ENCODE results near the gene PIK3R4.

The PIK3R4 gene

DNA sequence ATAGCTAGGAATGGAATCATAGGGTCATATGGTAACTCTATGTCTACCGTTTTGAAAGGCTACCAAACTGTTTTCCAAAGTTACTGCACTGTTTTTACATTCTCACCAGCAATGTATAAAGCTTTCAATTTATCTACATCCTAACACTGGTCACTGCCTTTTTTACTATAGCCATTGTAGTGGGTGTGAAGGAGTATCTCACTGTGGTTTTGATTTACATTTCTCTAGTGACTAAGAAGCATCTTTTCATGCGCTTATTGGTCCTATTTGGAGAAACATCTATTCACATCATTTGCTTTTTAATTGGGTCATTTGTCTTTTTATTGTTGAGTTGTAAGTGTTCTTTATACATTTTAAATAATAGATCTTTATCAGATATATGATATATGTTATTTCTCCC, 53.3 kb downstream of the PIK3R4 start:
- no peak overlapping the region for H3K9ac ChIP-seq
- TF ChIP-seq, protein P1, sequence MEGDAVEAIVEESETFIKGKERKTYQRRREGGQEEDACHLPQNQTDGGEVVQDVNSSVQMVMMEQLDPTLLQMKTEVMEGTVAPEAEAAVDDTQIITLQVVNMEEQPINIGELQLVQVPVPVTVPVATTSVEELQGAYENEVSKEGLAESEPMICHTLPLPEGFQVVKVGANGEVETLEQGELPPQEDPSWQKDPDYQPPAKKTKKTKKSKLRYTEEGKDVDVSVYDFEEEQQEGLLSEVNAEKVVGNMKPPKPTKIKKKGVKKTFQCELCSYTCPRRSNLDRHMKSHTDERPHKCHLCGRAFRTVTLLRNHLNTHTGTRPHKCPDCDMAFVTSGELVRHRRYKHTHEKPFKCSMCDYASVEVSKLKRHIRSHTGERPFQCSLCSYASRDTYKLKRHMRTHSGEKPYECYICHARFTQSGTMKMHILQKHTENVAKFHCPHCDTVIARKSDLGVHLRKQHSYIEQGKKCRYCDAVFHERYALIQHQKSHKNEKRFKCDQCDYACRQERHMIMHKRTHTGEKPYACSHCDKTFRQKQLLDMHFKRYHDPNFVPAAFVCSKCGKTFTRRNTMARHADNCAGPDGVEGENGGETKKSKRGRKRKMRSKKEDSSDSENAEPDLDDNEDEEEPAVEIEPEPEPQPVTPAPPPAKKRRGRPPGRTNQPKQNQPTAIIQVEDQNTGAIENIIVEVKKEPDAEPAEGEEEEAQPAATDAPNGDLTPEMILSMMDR (conservative IDR thresholded peaks at IDR 0.05; ENCODE audit: low read depth, low read length) = no peak
- H3K4me3 ChIP-seq (IDR thresholded peaks at IDR 0.05; ENCODE audit: insufficient read depth, low read depth, low read length) = no peak overlapping the region
- H2AFZ ChIP-seq (ENCODE audit: low read depth) = no peak overlapping the region
- no peaks in the 10 kb centered on the region for H3K36me3 ChIP-seq (ENCODE audit: insufficient read depth)
- H3K27ac ChIP-seq = no peak overlapping the region
- H3K4me1 ChIP-seq (ENCODE audit: low read depth, poor library complexity, severe bottlenecking) = no peaks in the 10 kb centered on the region
- H3K27me3 ChIP-seq (ENCODE audit: insufficient read depth, low read depth) = no peaks in the 10 kb centered on the region
- no peaks in the 10 kb centered on the region for H3K79me2 ChIP-seq (ENCODE audit: insufficient read depth, low read depth)
- H4K20me1 ChIP-seq (ENCODE audit: insufficient read depth) = no peaks in the 10 kb centered on the region
- no peak overlapping the region for H3K4me2 ChIP-seq

DNA sequence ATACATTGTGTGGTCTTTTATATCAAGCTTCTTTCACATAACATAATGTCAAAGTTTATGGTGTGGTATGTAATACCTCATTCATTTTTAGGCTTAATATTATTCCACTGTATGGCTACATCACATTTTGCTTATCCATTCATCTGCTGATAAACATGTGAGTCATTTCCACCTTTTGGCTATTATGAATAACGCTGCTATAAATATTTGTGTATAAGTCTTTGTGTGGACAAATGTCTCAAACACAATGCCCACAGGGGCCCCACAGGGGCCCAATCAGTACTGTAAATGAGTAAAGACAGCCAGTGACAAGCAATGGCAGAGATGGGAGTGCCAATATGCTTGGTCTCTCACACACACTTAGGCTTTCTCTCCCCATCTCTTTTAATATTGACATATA, 54.2 kb downstream of the PIK3R4 start:
- H3K36me3 ChIP-seq (ENCODE audit: insufficient read depth) = no peaks in the 10 kb centered on the region
- H3K9ac ChIP-seq = no peak overlapping the region

DNA sequence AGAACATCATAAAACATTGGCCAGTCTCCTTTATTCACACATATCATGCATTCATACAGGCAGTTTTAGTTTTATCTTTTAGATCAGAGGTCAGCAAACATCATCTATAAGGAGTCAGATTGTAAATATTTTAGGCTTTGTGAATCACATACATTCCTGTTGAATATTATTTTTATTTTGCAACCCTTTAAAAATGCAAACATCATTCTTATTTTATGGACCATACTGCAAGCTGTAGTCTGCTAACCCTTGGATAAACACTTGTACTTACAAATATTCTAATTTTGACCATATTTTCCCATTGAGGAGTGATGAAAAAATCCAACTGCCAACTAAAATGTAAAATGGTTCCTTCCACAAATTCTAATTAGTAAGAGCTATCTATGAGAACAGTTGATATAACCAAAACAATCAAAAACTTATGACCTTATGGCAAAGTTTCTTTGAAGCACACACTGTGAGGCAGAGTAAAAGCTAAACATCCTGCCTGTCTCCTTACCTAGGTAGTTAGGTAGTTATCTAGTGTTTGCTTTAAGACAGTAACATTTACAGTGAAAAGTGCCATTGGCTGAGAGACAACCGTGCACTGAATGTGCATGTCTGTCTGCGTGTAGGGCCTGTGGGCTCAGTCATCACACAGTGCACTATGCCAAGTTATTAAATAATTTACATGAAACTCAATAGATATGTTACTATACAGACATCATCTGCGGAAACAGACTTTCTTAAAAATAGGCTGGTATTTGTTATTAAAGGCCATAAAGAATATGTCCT, 57.7 kb downstream of the PIK3R4 start:
- H3K4me1 ChIP-seq (ENCODE audit: low read depth, poor library complexity, severe bottlenecking) = no peaks in the 10 kb centered on the region
- no peak overlapping the region for H3K4me2 ChIP-seq
- H3K9ac ChIP-seq = no peak overlapping the region
- H3K27me3 ChIP-seq (ENCODE audit: insufficient read depth, low read depth) = no peaks in the 10 kb centered on the region
- no peaks in the 10 kb centered on the region for H4K20me1 ChIP-seq (ENCODE audit: insufficient read depth)
- H2AFZ ChIP-seq (ENCODE audit: low read depth) = no peak overlapping the region
- no peak overlapping the region for H3K4me3 ChIP-seq (IDR thresholded peaks at IDR 0.05; ENCODE audit: insufficient read depth, low read depth, low read length)
- H3K27ac ChIP-seq = no peak overlapping the region
- H3K79me2 ChIP-seq (ENCODE audit: insufficient read depth, low read depth) = no peaks in the 10 kb centered on the region
- no peaks in the 10 kb centered on the region for H3K36me3 ChIP-seq (ENCODE audit: insufficient read depth)
- TF ChIP-seq, protein P1 (conservative IDR thresholded peaks at IDR 0.05; ENCODE audit: low read depth, low read length) = no peak

More for the DNA sequence above, 54.2 kb downstream of the PIK3R4 start:
- no peaks in the 10 kb centered on the region for H3K4me1 ChIP-seq (ENCODE audit: low read depth, poor library complexity, severe bottlenecking)
- no peak overlapping the region for H2AFZ ChIP-seq (ENCODE audit: low read depth)
- H3K4me3 ChIP-seq (IDR thresholded peaks at IDR 0.05; ENCODE audit: insufficient read depth, low read depth, low read length) = no peak overlapping the region
- H3K79me2 ChIP-seq (ENCODE audit: insufficient read depth, low read depth) = no peaks in the 10 kb centered on the region
- no peaks in the 10 kb centered on the region for H3K27me3 ChIP-seq (ENCODE audit: insufficient read depth, low read depth)
- H4K20me1 ChIP-seq (ENCODE audit: insufficient read depth) = no peaks in the 10 kb centered on the region
- H3K4me2 ChIP-seq = no peak overlapping the region
- TF ChIP-seq, protein P1 (conservative IDR thresholded peaks at IDR 0.05; ENCODE audit: low read depth, low read length) = no peak
- no peak overlapping the region for H3K27ac ChIP-seq

DNA sequence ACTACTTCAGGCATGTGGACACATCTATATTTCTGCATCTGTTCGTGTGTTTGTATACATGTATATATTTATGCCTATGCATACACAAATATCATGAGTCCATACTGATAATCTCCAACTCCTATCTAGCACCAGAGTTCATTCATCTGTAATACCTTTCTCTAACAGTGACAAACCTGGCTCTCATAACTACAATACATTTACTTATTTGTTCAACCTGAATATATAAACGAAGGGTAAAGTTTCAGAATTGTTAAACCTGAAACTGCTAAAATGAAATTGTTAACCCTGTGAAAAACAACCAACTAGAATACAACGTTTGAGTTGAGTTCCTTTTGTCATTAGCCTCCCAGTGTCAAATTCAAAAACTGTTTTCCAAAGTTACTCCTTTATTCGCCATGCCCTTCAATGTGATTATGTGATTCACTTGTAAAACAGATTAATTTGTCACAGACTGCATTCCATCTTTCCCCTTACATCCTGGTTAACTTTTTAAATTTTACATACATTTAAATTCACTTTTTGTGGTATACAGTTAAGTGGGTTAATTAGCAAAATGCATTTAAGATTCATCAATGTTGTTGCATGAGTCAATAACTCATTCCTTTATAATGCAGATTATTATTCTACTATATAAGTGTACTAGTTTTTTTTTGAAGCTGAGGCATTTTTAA, 58.5 kb downstream of the PIK3R4 start:
- Histone ChIP-seq H3K4me1 (ENCODE audit: low read depth, poor library complexity, severe bottlenecking) (no peaks in the 10 kb centered on the region), H3K4me2 (no peak overlapping the region), H2AFZ (ENCODE audit: low read depth) (no peak overlapping the region), H3K27me3 (ENCODE audit: insufficient read depth, low read depth) (no peaks in the 10 kb centered on the region), H3K4me3 (IDR thresholded peaks at IDR 0.05; ENCODE audit: insufficient read depth, low read depth, low read length) (no peak overlapping the region), H3K36me3 (ENCODE audit: insufficient read depth) (no peaks in the 10 kb centered on the region), H4K20me1 (ENCODE audit: insufficient read depth) (no peaks in the 10 kb centered on the region), H3K79me2 (ENCODE audit: insufficient read depth, low read depth) (no peaks in the 10 kb centered on the region), H3K9ac (no peak overlapping the region), H3K27ac (no peak overlapping the region)
- TF ChIP-seq, protein P1 (conservative IDR thresholded peaks at IDR 0.05; ENCODE audit: low read depth, low read length) = no peak
